GM23338 (cell line): ENCODE measurements around the gene GEN1. TPM values are rescaled to one million over a fixed set of nuclear protein-coding genes. Genes with fewer than 3 reads are reported as not detected.

Source experiments
- ATAC-seq: fragments of 200-7000 bp; cut with Tn5 transposase; 3 replicates; pipeline ENCODE4 v1.9.1; 2020
- DNase-seq: peaks from one replicate; pipeline ENCODE4 v3.0.0-alpha.2; 2015; ENCODE audit warnings: low spot score
- H2AFZ ChIP-seq: fragments of 200-600 bp; sonication (generic); 2 replicates; pipeline ENCODE4 v1.8.0; 2016; ENCODE audit warnings: antibody characterized with exemption, mild to moderate bottlenecking, moderate library complexity
- H3F3A ChIP-seq: fragments of 200-600 bp; sonication (generic); replicated peaks from 2 replicates; pipeline ENCODE4 v1.8.0; 2017; ENCODE audit warnings: antibody characterized with exemption, mixed run types, low read depth
- H3K27ac ChIP-seq: fragments of 200-600 bp; sonication (generic); 2 replicates; pipeline ENCODE4 v1.6.1; 2016; ENCODE audit warnings: low read depth
- H3K27me3 ChIP-seq: fragments of 200-600 bp; sonication (generic); 2 replicates; pipeline ENCODE4 v1.8.0; 2016; ENCODE audit warnings: mild to moderate bottlenecking, mixed run types, moderate library complexity; ENCODE audit not compliant: insufficient read depth
- H3K36me3 ChIP-seq: fragments of 200-600 bp; sonication (generic); 2 replicates; pipeline ENCODE4 v1.8.0; 2016; ENCODE audit warnings: mild to moderate bottlenecking; ENCODE audit not compliant: insufficient read depth
- H3K4me1 ChIP-seq: fragments of 200-600 bp; sonication (generic); 2 replicates; pipeline ENCODE4 v1.8.0; 2016; ENCODE audit warnings: mild to moderate bottlenecking, moderate library complexity; ENCODE audit not compliant: insufficient read depth
- H3K4me2 ChIP-seq: fragments of 200-600 bp; sonication (generic); 2 replicates; pipeline ENCODE4 v1.7.1; 2017; ENCODE audit warnings: mixed run types
- H3K4me3 ChIP-seq: fragments of 200-600 bp; sonication (generic); 2 replicates; pipeline ENCODE4 v1.6.1; 2016; ENCODE audit warnings: mixed run types
- H3K79me2 ChIP-seq: fragments of 200-600 bp; sonication (generic); replicated peaks from 2 replicates; pipeline ENCODE4 v1.8.0; 2017; ENCODE audit warnings: mild to moderate bottlenecking; ENCODE audit not compliant: insufficient read depth
- H3K9me2 ChIP-seq: fragments of 200-600 bp; sonication (generic); 2 replicates; pipeline ENCODE4 v1.8.0; 2017; ENCODE audit not compliant: insufficient read depth
- H4K20me1 ChIP-seq: fragments of 200-600 bp; sonication (generic); replicated peaks from 2 replicates; pipeline ENCODE4 v1.8.0; 2017; ENCODE audit warnings: mild to moderate bottlenecking; ENCODE audit not compliant: insufficient read depth
- H3K27ac Mint-ChIP-seq: 2 replicates; pipeline ENCODE4 v1.8.0; 2020; ENCODE audit warnings: inconsistent platforms, mild to moderate bottlenecking, moderate library complexity, mixed read lengths
- H3K27me3 Mint-ChIP-seq: 3 replicates; pipeline ENCODE4 v1.8.0; 2022; ENCODE audit warnings: low read depth, mild to moderate bottlenecking, moderate library complexity, mixed read lengths, inconsistent platforms; ENCODE audit not compliant: insufficient read depth, poor library complexity
- H3K36me3 Mint-ChIP-seq: 3 replicates; pipeline ENCODE4 v1.8.0; 2021; ENCODE audit warnings: low read depth, mild to moderate bottlenecking, inconsistent platforms, moderate library complexity, mixed read lengths
- H3K4me1 Mint-ChIP-seq: 3 replicates; pipeline ENCODE4 v1.8.0; 2020; ENCODE audit warnings: mild to moderate bottlenecking, inconsistent platforms, mixed read lengths
- H3K4me3 Mint-ChIP-seq: 3 replicates; pipeline ENCODE4 v1.8.0; 2021; ENCODE audit warnings: moderate library complexity, mild to moderate bottlenecking, inconsistent platforms, mixed read lengths
- H3K9me3 Mint-ChIP-seq: 3 replicates; pipeline ENCODE4 v1.8.0; 2020; ENCODE audit warnings: moderate library complexity, mild to moderate bottlenecking, inconsistent platforms, mixed read lengths
- CREB1 ChIP-seq: fragments of 250-450 bp; sonication (Bioruptor Pico); IDR thresholded peaks from 2 replicates; pipeline ENCODE4 v1.5.0; 2020; ENCODE audit warnings: low read depth, mild to moderate bottlenecking, moderate library complexity
- CTCF ChIP-seq, 2 experiments: fragments of 200-600 bp in 1 of 2; sonication (generic) in 1 of 2; conservative IDR thresholded peaks; 2 replicates each; pipeline versions ENCODE4 v1.5.1 to v1.6.1; 2016 to 2017; ENCODE audit warnings: antibody characterized with exemption in 2 of 2, low read depth in 2 of 2, mild to moderate bottlenecking in 2 of 2, moderate library complexity in 1 of 2
- EZH2 ChIP-seq: fragments of 200-600 bp; sonication (generic); IDR thresholded peaks from one replicate; pipeline ENCODE4 v1.8.0; 2017; ENCODE audit warnings: antibody characterized with exemption, mild to moderate bottlenecking, low read depth; ENCODE audit not compliant: unreplicated experiment
- EZH2phosphoT487 ChIP-seq: fragments of 200-600 bp; sonication (generic); IDR thresholded peaks from one replicate; pipeline ENCODE4 v1.8.1; 2018; ENCODE audit warnings: antibody characterized with exemption; ENCODE audit not compliant: unreplicated experiment
- JUNB ChIP-seq: IDR thresholded peaks from one replicate; pipeline ENCODE4 v1.6.1; 2016; ENCODE audit warnings: antibody characterized with exemption; ENCODE audit not compliant: unreplicated experiment
- NANOG ChIP-seq: IDR thresholded peaks from 2 replicates; pipeline ENCODE4 v1.6.1; 2016; ENCODE audit warnings: antibody characterized with exemption, borderline replicate concordance
- STAT1 ChIP-seq: IDR thresholded peaks from one replicate; pipeline ENCODE4 v1.6.1; 2016; ENCODE audit warnings: antibody characterized with exemption; ENCODE audit not compliant: unreplicated experiment
- ZNF114 ChIP-seq: fragments of 250-450 bp; sonication (Bioruptor Pico); IDR thresholded peaks from 2 replicates; pipeline ENCODE4 v1.5.0; 2020; ENCODE audit warnings: mild to moderate bottlenecking, moderate library complexity
- polyA plus RNA-seq: library from polyadenylated mRNA; unstranded; fragments of >200 nt; fragmentation: Nextera tagmentation; extraction: Ambion mirVana; gene quantifications from 2 replicates; pipeline ENCODE4 v1.2.1, GENCODE V29; 2016
- total RNA-seq: library from RNA; depleted of rRNA; stranded (reverse); fragments of >200 nt; shearing (Covaris generic); gene quantifications from 2 replicates; pipeline ENCODE4 v1.2.3, GENCODE V29; 2014
- TF ChIP-seq, protein P1 (sequence below): IDR thresholded peaks from 2 replicates; pipeline ENCODE4 v1.6.1; 2016; ENCODE audit warnings: antibody characterized with exemption
- TF ChIP-seq, protein P2 (sequence below): IDR thresholded peaks from one replicate; pipeline ENCODE4 v1.6.1; 2018; ENCODE audit warnings: antibody characterized with exemption; ENCODE audit not compliant: unreplicated experiment
- TF ChIP-seq, protein P3 (sequence below): fragments of 250-450 bp; sonication (Bioruptor Pico); IDR thresholded peaks from 2 replicates; pipeline ENCODE4 v1.5.0; 2020; ENCODE audit warnings: mild to moderate bottlenecking, moderate library complexity

The GEN1 gene
- total and polyA plus RNA-seq, 2 experiments from 2014 or later: 14.2 to 43.3 TPM

- TF ChIP-seq, protein P1, sequence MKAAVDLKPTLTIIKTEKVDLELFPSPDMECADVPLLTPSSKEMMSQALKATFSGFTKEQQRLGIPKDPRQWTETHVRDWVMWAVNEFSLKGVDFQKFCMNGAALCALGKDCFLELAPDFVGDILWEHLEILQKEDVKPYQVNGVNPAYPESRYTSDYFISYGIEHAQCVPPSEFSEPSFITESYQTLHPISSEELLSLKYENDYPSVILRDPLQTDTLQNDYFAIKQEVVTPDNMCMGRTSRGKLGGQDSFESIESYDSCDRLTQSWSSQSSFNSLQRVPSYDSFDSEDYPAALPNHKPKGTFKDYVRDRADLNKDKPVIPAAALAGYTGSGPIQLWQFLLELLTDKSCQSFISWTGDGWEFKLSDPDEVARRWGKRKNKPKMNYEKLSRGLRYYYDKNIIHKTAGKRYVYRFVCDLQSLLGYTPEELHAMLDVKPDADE: no peak
- TF ChIP-seq NANOG: no peak
- TF ChIP-seq JUNB: no peak
- TF ChIP-seq, protein P2, sequence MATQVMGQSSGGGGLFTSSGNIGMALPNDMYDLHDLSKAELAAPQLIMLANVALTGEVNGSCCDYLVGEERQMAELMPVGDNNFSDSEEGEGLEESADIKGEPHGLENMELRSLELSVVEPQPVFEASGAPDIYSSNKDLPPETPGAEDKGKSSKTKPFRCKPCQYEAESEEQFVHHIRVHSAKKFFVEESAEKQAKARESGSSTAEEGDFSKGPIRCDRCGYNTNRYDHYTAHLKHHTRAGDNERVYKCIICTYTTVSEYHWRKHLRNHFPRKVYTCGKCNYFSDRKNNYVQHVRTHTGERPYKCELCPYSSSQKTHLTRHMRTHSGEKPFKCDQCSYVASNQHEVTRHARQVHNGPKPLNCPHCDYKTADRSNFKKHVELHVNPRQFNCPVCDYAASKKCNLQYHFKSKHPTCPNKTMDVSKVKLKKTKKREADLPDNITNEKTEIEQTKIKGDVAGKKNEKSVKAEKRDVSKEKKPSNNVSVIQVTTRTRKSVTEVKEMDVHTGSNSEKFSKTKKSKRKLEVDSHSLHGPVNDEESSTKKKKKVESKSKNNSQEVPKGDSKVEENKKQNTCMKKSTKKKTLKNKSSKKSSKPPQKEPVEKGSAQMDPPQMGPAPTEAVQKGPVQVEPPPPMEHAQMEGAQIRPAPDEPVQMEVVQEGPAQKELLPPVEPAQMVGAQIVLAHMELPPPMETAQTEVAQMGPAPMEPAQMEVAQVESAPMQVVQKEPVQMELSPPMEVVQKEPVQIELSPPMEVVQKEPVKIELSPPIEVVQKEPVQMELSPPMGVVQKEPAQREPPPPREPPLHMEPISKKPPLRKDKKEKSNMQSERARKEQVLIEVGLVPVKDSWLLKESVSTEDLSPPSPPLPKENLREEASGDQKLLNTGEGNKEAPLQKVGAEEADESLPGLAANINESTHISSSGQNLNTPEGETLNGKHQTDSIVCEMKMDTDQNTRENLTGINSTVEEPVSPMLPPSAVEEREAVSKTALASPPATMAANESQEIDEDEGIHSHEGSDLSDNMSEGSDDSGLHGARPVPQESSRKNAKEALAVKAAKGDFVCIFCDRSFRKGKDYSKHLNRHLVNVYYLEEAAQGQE: no peak
- TF ChIP-seq EZH2phosphoT487: no peak
- no peak for TF ChIP-seq STAT1
- TF ChIP-seq ZNF114 (CRISPR knock-in tag): no peak
- TF ChIP-seq EZH2: no peak
Observed at GRCh38 chr2:17748745-17749144, 5.2 kb upstream of the GEN1 start (continued).

DNA sequence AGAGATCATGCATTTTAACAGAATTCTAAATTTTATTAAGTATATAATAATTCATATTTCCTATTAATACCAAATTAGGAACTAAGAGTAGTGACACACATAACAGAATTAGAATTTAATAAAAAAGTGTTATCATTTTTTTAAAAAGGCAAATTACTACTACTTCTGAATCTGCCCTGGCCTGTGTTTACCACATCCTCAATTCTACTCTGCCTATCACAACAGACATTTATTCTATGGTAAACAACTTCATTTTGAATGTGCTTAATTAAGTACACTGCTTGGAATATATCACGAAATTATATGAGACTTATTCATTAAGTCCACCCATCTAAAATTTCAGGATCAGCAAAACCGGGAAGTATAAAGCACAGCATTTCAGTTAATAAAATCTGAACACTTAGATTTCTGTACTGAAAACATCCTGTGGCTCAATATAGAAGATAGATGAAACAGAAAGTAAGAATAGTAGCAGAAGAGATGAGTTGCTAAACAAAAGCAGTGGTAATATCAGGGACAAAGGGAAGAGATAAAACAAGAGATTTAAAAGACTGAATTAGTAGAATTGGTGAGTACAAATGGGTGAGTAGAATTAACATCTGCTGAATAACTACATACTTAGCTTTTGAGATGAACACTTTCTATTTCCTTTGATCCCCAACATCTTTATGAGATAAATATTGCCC lies 4.0 kb upstream of the GEN1 start:
- Histone ChIP-seq H3K79me2 (peaks cover 83% of the 10 kb centered on the region), H2AFZ (no peak overlapping the region), H3K4me3 (no peak overlapping the region), H3K4me2 (0 out of 2 replicates have a peak overlapping the region, but pooled peaks have one; percentile 4), H4K20me1 (no peaks in the 10 kb centered on the region; the same call in 1 of the 2 replicates), H3K27ac (peak overlapping the region; percentile 75), H3K27me3 (no peaks in the 10 kb centered on the region), H3K36me3 (no peaks in the 10 kb centered on the region), H3K9me2 (peaks cover 4% of the 10 kb centered on the region; the same call in 1 of the 2 replicates), H3K4me1 (peaks cover 41% of the 10 kb centered on the region), H3F3A (no peaks in the 10 kb centered on the region)
- Mint-ChIP-seq H3K4me1 (peaks cover 37% of the 10 kb centered on the region), H3K9me3 (no peaks in the 10 kb centered on the region), H3K4me3 (no peak overlapping the region; the same call in 2 of the 3 replicates), H3K27ac (peak overlapping the region; percentile 6), H3K36me3 (peaks cover 9% of the 10 kb centered on the region), H3K27me3 (peaks cover 4% of the 10 kb centered on the region)
- DNase-seq (no peak), ATAC-seq (no peak)
- TF ChIP-seq, protein P3, sequence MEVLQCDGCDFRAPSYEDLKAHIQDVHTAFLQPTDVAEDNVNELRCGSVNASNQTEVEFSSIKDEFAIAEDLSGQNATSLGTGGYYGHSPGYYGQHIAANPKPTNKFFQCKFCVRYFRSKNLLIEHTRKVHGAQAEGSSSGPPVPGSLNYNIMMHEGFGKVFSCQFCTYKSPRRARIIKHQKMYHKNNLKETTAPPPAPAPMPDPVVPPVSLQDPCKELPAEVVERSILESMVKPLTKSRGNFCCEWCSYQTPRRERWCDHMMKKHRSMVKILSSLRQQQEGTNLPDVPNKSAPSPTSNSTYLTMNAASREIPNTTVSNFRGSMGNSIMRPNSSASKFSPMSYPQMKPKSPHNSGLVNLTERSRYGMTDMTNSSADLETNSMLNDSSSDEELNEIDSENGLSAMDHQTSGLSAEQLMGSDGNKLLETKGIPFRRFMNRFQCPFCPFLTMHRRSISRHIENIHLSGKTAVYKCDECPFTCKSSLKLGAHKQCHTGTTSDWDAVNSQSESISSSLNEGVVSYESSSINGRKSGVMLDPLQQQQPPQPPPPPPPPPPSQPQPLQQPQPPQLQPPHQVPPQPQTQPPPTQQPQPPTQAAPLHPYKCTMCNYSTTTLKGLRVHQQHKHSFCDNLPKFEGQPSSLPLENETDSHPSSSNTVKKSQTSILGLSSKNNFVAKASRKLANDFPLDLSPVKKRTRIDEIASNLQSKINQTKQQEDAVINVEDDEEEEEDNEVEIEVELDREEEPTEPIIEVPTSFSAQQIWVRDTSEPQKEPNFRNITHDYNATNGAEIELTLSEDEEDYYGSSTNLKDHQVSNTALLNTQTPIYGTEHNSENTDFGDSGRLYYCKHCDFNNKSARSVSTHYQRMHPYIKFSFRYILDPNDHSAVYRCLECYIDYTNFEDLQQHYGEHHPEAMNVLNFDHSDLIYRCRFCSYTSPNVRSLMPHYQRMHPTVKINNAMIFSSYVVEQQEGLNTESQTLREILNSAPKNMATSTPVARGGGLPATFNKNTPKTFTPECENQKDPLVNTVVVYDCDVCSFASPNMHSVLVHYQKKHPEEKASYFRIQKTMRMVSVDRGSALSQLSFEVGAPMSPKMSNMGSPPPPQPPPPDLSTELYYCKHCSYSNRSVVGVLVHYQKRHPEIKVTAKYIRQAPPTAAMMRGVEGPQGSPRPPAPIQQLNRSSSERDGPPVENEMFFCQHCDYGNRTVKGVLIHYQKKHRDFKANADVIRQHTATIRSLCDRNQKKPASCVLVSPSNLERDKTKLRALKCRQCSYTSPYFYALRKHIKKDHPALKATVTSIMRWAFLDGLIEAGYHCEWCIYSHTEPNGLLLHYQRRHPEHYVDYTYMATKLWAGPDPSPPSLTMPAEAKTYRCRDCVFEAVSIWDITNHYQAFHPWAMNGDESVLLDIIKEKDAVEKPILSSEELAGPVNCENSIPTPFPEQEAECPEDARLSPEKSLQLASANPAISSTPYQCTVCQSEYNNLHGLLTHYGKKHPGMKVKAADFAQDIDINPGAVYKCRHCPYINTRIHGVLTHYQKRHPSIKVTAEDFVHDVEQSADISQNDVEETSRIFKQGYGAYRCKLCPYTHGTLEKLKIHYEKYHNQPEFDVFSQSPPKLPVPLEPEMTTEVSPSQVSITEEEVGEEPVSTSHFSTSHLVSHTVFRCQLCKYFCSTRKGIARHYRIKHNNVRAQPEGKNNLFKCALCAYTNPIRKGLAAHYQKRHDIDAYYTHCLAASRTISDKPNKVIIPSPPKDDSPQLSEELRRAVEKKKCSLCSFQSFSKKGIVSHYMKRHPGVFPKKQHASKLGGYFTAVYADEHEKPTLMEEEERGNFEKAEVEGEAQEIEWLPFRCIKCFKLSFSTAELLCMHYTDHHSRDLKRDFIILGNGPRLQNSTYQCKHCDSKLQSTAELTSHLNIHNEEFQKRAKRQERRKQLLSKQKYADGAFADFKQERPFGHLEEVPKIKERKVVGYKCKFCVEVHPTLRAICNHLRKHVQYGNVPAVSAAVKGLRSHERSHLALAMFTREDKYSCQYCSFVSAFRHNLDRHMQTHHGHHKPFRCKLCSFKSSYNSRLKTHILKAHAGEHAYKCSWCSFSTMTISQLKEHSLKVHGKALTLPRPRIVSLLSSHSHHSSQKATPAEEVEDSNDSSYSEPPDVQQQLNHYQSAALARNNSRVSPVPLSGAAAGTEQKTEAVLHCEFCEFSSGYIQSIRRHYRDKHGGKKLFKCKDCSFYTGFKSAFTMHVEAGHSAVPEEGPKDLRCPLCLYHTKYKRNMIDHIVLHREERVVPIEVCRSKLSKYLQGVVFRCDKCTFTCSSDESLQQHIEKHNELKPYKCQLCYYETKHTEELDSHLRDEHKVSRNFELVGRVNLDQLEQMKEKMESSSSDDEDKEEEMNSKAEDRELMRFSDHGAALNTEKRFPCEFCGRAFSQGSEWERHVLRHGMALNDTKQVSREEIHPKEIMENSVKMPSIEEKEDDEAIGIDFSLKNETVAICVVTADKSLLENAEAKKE: no peak
- TF ChIP-seq CTCF (conservative IDR thresholded peaks at IDR 0.05; ENCODE audit: low read depth in 2 of 2) (no peak), CREB1 (CRISPR knock-in tag) (no peak)
- TF ChIP-seq, protein P1: no peak
